ENCODE measurements around the gene VSIG1. TPM values are rescaled to one million over a fixed set of nuclear protein-coding genes. Genes with fewer than 3 reads are reported as not detected.

Gene VSIG1
- polyA plus RNA-seq, 1 donor = 0.22 TPM

- no peak overlapping the region for H3K4me3 ChIP-seq (ENCODE audit: low read length)
- no peaks in the 10 kb centered on the region for H3K27me3 ChIP-seq (ENCODE audit: control insufficient read depth, insufficient read depth, low read length)
- H3K27ac ChIP-seq (ENCODE audit: low read length) = no peak overlapping the region
- H3K9me3 ChIP-seq (ENCODE audit: control insufficient read depth, low read depth, low read length) = no peaks in the 10 kb centered on the region
- WGBS (ENCODE audit: insufficient coverage, low lambda C conversion rate) = no CpG with 5 or more reads among the region's 2 CpGs
- DNase-seq = peak in 1 of 2 donors; percentile 9
- no peaks in the 10 kb centered on the region for H3K4me1 ChIP-seq (ENCODE audit: control insufficient read depth, insufficient read depth, low read length)
- H3K36me3 ChIP-seq (ENCODE audit: control insufficient read depth, insufficient read depth, low read length) = no peaks in the 10 kb centered on the region
Measured at GRCh38 chrX:108025954-108026600, 18.8 kb upstream of the VSIG1 start.

GRCh38 chrX:108028854-108029253 is 16.0 kb upstream of the VSIG1 start:
- WGBS (ENCODE audit: insufficient coverage, low lambda C conversion rate) = no CpG with 5 or more reads among the region's 1 CpG
- H3K9me3 ChIP-seq (ENCODE audit: control insufficient read depth, low read depth, low read length) = no peaks in the 10 kb centered on the region
- H3K4me3 ChIP-seq (ENCODE audit: low read length) = no peak overlapping the region
- no peaks in the 10 kb centered on the region for H3K4me1 ChIP-seq (ENCODE audit: control insufficient read depth, insufficient read depth, low read length)
- DNase-seq = no peak
- H3K36me3 ChIP-seq (ENCODE audit: control insufficient read depth, insufficient read depth, low read length) = no peaks in the 10 kb centered on the region
- no peak overlapping the region for H3K27ac ChIP-seq (ENCODE audit: low read length)
- no peaks in the 10 kb centered on the region for H3K27me3 ChIP-seq (ENCODE audit: control insufficient read depth, insufficient read depth, low read length)

GRCh38 chrX:108029928-108030711 is 14.7 kb upstream of the VSIG1 start:
- WGBS (ENCODE audit: insufficient coverage, low lambda C conversion rate) = no CpG with 5 or more reads among the region's 5 CpGs
- no peaks in the 10 kb centered on the region for H3K4me1 ChIP-seq (ENCODE audit: control insufficient read depth, insufficient read depth, low read length)
- no peaks in the 10 kb centered on the region for H3K36me3 ChIP-seq (ENCODE audit: control insufficient read depth, insufficient read depth, low read length)
- H3K27me3 ChIP-seq (ENCODE audit: control insufficient read depth, insufficient read depth, low read length) = no peaks in the 10 kb centered on the region
- H3K9me3 ChIP-seq (ENCODE audit: control insufficient read depth, low read depth, low read length) = no peaks in the 10 kb centered on the region
- H3K4me3 ChIP-seq (ENCODE audit: low read length) = no peak overlapping the region
- no peak for DNase-seq
- H3K27ac ChIP-seq (ENCODE audit: low read length) = no peak overlapping the region

GRCh38 chrX:108032944-108033343 is 11.9 kb upstream of the VSIG1 start:
- Histone ChIP-seq H3K27ac (ENCODE audit: low read length) (no peak overlapping the region), H3K27me3 (ENCODE audit: control insufficient read depth, insufficient read depth, low read length) (no peaks in the 10 kb centered on the region), H3K9me3 (ENCODE audit: control insufficient read depth, low read depth, low read length) (no peaks in the 10 kb centered on the region), H3K4me1 (ENCODE audit: control insufficient read depth, insufficient read depth, low read length) (peaks cover 10% of the 10 kb centered on the region), H3K4me3 (ENCODE audit: low read length) (no peak overlapping the region), H3K36me3 (ENCODE audit: control insufficient read depth, insufficient read depth, low read length) (no peaks in the 10 kb centered on the region)
- DNase-seq = no peak
- no CpG with 5 or more reads among the region's 5 CpGs for WGBS (ENCODE audit: insufficient coverage, low lambda C conversion rate)

- WGBS (ENCODE audit: insufficient coverage, low lambda C conversion rate) = no CpG with 5 or more reads among the region's 3 CpGs
- H3K27ac ChIP-seq (ENCODE audit: low read length) = no peak overlapping the region
Measured at GRCh38 chrX:108033890-108034289, 11.0 kb upstream of the VSIG1 start.

GRCh38 chrX:108034725-108035124 is 10.1 kb upstream of the VSIG1 start:
- H3K27me3 ChIP-seq (ENCODE audit: control insufficient read depth, insufficient read depth, low read length) = no peaks in the 10 kb centered on the region
- H3K9me3 ChIP-seq (ENCODE audit: control insufficient read depth, low read depth, low read length) = no peaks in the 10 kb centered on the region
- no CpG with 5 or more reads among the region's 3 CpGs for WGBS (ENCODE audit: insufficient coverage, low lambda C conversion rate)
- no peak for DNase-seq
- H3K4me3 ChIP-seq (ENCODE audit: low read length) = no peak overlapping the region
- H3K4me1 ChIP-seq (ENCODE audit: control insufficient read depth, insufficient read depth, low read length) = peaks cover 10% of the 10 kb centered on the region
- no peak overlapping the region for H3K27ac ChIP-seq (ENCODE audit: low read length)
- no peaks in the 10 kb centered on the region for H3K36me3 ChIP-seq (ENCODE audit: control insufficient read depth, insufficient read depth, low read length)

More at GRCh38 chrX:108033890-108034289, 11.0 kb upstream of the VSIG1 start:
- H3K36me3 ChIP-seq (ENCODE audit: control insufficient read depth, insufficient read depth, low read length) = no peaks in the 10 kb centered on the region
- H3K27me3 ChIP-seq (ENCODE audit: control insufficient read depth, insufficient read depth, low read length) = no peaks in the 10 kb centered on the region
- no peak overlapping the region for H3K4me3 ChIP-seq (ENCODE audit: low read length)
- peaks cover 10% of the 10 kb centered on the region for H3K4me1 ChIP-seq (ENCODE audit: control insufficient read depth, insufficient read depth, low read length)
- DNase-seq = no peak
- no peaks in the 10 kb centered on the region for H3K9me3 ChIP-seq (ENCODE audit: control insufficient read depth, low read depth, low read length)

- Histone ChIP-seq H3K27me3 (ENCODE audit: control insufficient read depth, insufficient read depth, low read length) (no peaks in the 10 kb centered on the region), H3K27ac (ENCODE audit: low read length) (peak overlapping the region; percentile 62), H3K4me3 (ENCODE audit: low read length) (no peak overlapping the region), H3K36me3 (ENCODE audit: control insufficient read depth, insufficient read depth, low read length) (no peaks in the 10 kb centered on the region), H3K4me1 (ENCODE audit: control insufficient read depth, insufficient read depth, low read length) (peaks cover 10% of the 10 kb centered on the region), H3K9me3 (ENCODE audit: control insufficient read depth, low read depth, low read length) (no peaks in the 10 kb centered on the region)
- DNase-seq = peak; percentile 61 to 84
- WGBS (ENCODE audit: insufficient coverage, low lambda C conversion rate) = no CpG with 5 or more reads among the region's 4 CpGs
Measured at GRCh38 chrX:108036298-108036973, 8.4 kb upstream of the VSIG1 start.

- Histone ChIP-seq H3K9me3 (ENCODE audit: control insufficient read depth, low read depth, low read length) (no peaks in the 10 kb centered on the region), H3K4me3 (ENCODE audit: low read length) (no peak overlapping the region), H3K27me3 (ENCODE audit: control insufficient read depth, insufficient read depth, low read length) (no peaks in the 10 kb centered on the region), H3K4me1 (ENCODE audit: control insufficient read depth, insufficient read depth, low read length) (no peaks in the 10 kb centered on the region), H3K36me3 (ENCODE audit: control insufficient read depth, insufficient read depth, low read length) (no peaks in the 10 kb centered on the region), H3K27ac (ENCODE audit: low read length) (no peak overlapping the region)
- WGBS (ENCODE audit: insufficient coverage, low lambda C conversion rate) = no CpG with 5 or more reads among the region's 1 CpG
- DNase-seq = no peak
Measured at GRCh38 chrX:108049649-108050048, 4.8 kb downstream of the VSIG1 start.

GRCh38 chrX:108053218-108053617 is 8.4 kb downstream of the VSIG1 start:
- no peaks in the 10 kb centered on the region for H3K4me1 ChIP-seq (ENCODE audit: control insufficient read depth, insufficient read depth, low read length)
- no peak overlapping the region for H3K4me3 ChIP-seq (ENCODE audit: low read length)
- H3K27me3 ChIP-seq (ENCODE audit: control insufficient read depth, insufficient read depth, low read length) = no peaks in the 10 kb centered on the region
- H3K27ac ChIP-seq (ENCODE audit: low read length) = no peak overlapping the region
- H3K9me3 ChIP-seq (ENCODE audit: control insufficient read depth, low read depth, low read length) = no peaks in the 10 kb centered on the region
- no peak for DNase-seq
- H3K36me3 ChIP-seq (ENCODE audit: control insufficient read depth, insufficient read depth, low read length) = no peaks in the 10 kb centered on the region

- Histone ChIP-seq H3K36me3 (ENCODE audit: control insufficient read depth, insufficient read depth, low read length) (no peaks in the 10 kb centered on the region), H3K27me3 (ENCODE audit: control insufficient read depth, insufficient read depth, low read length) (no peaks in the 10 kb centered on the region), H3K4me3 (ENCODE audit: low read length) (no peak overlapping the region), H3K27ac (ENCODE audit: low read length) (no peak overlapping the region), H3K9me3 (ENCODE audit: control insufficient read depth, low read depth, low read length) (no peaks in the 10 kb centered on the region), H3K4me1 (ENCODE audit: control insufficient read depth, insufficient read depth, low read length) (no peaks in the 10 kb centered on the region)
- no peak for DNase-seq
Measured at GRCh38 chrX:108055546-108055945, 10.7 kb downstream of the VSIG1 start.

Measured in large intestine (tissue), 3 donors.